RWPE2 (cell line): ENCODE measurements around the gene FOXE3.

Source experiments
- ATAC-seq: fragments of 200-7000 bp; cut with Tn5 transposase; 3 replicates; pipeline ENCODE4 v1.9.1; 2021; ENCODE audit warnings: low read depth
- DNase-seq: peaks from one replicate; pipeline ENCODE4 v3.0.0-alpha.2; 2020; ENCODE audit warnings: low spot score
- H3K27ac ChIP-seq: fragments of 450-650 bp; 2 replicates; pipeline ENCODE4 v1.5.1; 2017; ENCODE audit warnings: mild to moderate bottlenecking; ENCODE audit not compliant: poor library complexity, severe bottlenecking
- H3K27me3 ChIP-seq: fragments of 250-450 bp; sonication (Bioruptor Pico); 2 replicates; pipeline ENCODE4 v1.5.1; 2021; ENCODE audit warnings: mild to moderate bottlenecking, moderate library complexity; ENCODE audit not compliant: insufficient read depth, poor library complexity, severe bottlenecking
- H3K36me3 ChIP-seq: fragments of 250-450 bp; sonication (Bioruptor Pico); 2 replicates; pipeline ENCODE4 v1.5.1; 2020; ENCODE audit warnings: low read depth, mild to moderate bottlenecking, moderate library complexity
- H3K4me1 ChIP-seq: fragments of 250-450 bp; sonication (Bioruptor Pico); 2 replicates; pipeline ENCODE4 v1.5.1; 2021; ENCODE audit warnings: mild to moderate bottlenecking, moderate library complexity; ENCODE audit not compliant: insufficient read depth, poor library complexity, severe bottlenecking
- H3K4me3 ChIP-seq: fragments of 250-450 bp; sonication (Bioruptor Pico); 2 replicates; pipeline ENCODE4 v1.5.1; 2021; ENCODE audit warnings: mild to moderate bottlenecking, moderate library complexity; ENCODE audit not compliant: severe bottlenecking
- H3K9me3 ChIP-seq: fragments of 250-450 bp; sonication (Bioruptor Pico); 2 replicates; pipeline ENCODE4 v1.5.1; 2021; ENCODE audit warnings: mild to moderate bottlenecking, moderate library complexity; ENCODE audit not compliant: severe bottlenecking
- CTCF ChIP-seq: fragments of 450-650 bp; IDR thresholded peaks from one replicate; pipeline ENCODE4 v1.5.1; 2017; ENCODE audit warnings: mild to moderate bottlenecking, moderate library complexity; ENCODE audit not compliant: poor library complexity, severe bottlenecking

The FOXE3 gene

GRCh38 chr1:47415728-47416318 lies at the start of gene FOXE3:
Gene FOXE3 (plus strand): TSS chr1:47416285. CDS start chr1:47416316, 31 bp downstream.
- ATAC-seq (no peak), DNase-seq (no peak)
- Histone ChIP-seq H3K36me3 (no peaks in the 10 kb centered on the region), H3K4me3 (peak within 1 kb of the TSS; percentile 20), H3K27ac (no peak within 1 kb of the TSS), H3K4me1 (no peaks in the 10 kb centered on the region), H3K9me3 (no peaks in the 10 kb centered on the region), H3K27me3 (peaks cover 16% of the 10 kb centered on the region)
- no peak for TF ChIP-seq CTCF

GRCh38 chr1:47367651-47368050 lies 48.4 kb upstream of the FOXE3 start:
- no peak for ATAC-seq
- no peaks in the 10 kb centered on the region for H3K27me3 ChIP-seq
- H3K4me1 ChIP-seq = no peaks in the 10 kb centered on the region
- peaks cover 38% of the 10 kb centered on the region for H3K36me3 ChIP-seq
- no peak for DNase-seq
- no peak overlapping the region for H3K4me3 ChIP-seq
- no peaks in the 10 kb centered on the region for H3K9me3 ChIP-seq
- TF ChIP-seq CTCF = no peak
- no peak overlapping the region for H3K27ac ChIP-seq

- Histone ChIP-seq H3K4me1 (no peaks in the 10 kb centered on the region), H3K27me3 (no peaks in the 10 kb centered on the region), H3K27ac (no peak overlapping the region), H3K9me3 (no peaks in the 10 kb centered on the region), H3K4me3 (no peak overlapping the region), H3K36me3 (peaks cover 72% of the 10 kb centered on the region)
- DNase-seq = no peak
- ATAC-seq = no peak
- no peak for TF ChIP-seq CTCF
Observed at GRCh38 chr1:47371016-47371517, 45.0 kb upstream of the FOXE3 start.

- Histone ChIP-seq H3K36me3 (peaks cover 83% of the 10 kb centered on the region), H3K27me3 (no peaks in the 10 kb centered on the region), H3K4me3 (no peak overlapping the region), H3K9me3 (no peaks in the 10 kb centered on the region), H3K4me1 (no peaks in the 10 kb centered on the region), H3K27ac (no peak overlapping the region)
- no peak for ATAC-seq
- DNase-seq = no peak
- TF ChIP-seq CTCF = no peak
Observed at GRCh38 chr1:47374501-47374900, 41.6 kb upstream of the FOXE3 start.

GRCh38 chr1:47378147-47378546 lies 37.9 kb upstream of the FOXE3 start:
- TF ChIP-seq CTCF = no peak
- Histone ChIP-seq H3K4me3 (no peak overlapping the region), H3K9me3 (no peaks in the 10 kb centered on the region), H3K4me1 (no peaks in the 10 kb centered on the region), H3K27ac (no peak overlapping the region), H3K27me3 (no peaks in the 10 kb centered on the region), H3K36me3 (peaks cover 63% of the 10 kb centered on the region)
- no peak for DNase-seq
- no peak for ATAC-seq
